CD4-positive, CD25-positive, alpha-beta regulatory T cell (primary cell): ENCODE data around the gene PDE6D. TPM values are rescaled to one million over a fixed set of nuclear protein-coding genes. Genes with fewer than 3 reads are reported as not detected.
A peak's percentile ranks its signal among the peaks of the same experiment; 100 is the strongest.

Experiments used
- ATAC-seq, 2 donors: fragments of 150-1000 bp; cut with Tn5 transposase; one replicate each; pipeline ENCODE4 v1.10.0; 2021; ENCODE audit warnings: low read depth in 2 of 2, moderate number of reproducible peaks in 2 of 2, moderate library complexity in 1 of 2
- DNase-seq, 3 donors: peaks; one replicate each; pipeline versions ENCODE4 v3.0.0 to v3.0.0-alpha.2; 2012 to 2022; ENCODE audit warnings: mixed read lengths in 1 of 3
- H3K27ac ChIP-seq: one replicate; pipeline ENCODE4 v1.7.0; 2013; ENCODE audit warnings: mild to moderate bottlenecking, low read length; ENCODE audit not compliant: insufficient read depth, poor library complexity, severe bottlenecking
- H3K27me3 ChIP-seq: one replicate; pipeline ENCODE4 v1.7.0; 2013; ENCODE audit warnings: low read length; ENCODE audit not compliant: control insufficient read depth, insufficient read depth
- H3K36me3 ChIP-seq: one replicate; pipeline ENCODE4 v1.7.0; 2013; ENCODE audit warnings: mild to moderate bottlenecking, low read length, moderate library complexity; ENCODE audit not compliant: control insufficient read depth, insufficient read depth
- H3K4me1 ChIP-seq: 2 replicates; pipeline ENCODE4 v1.7.0; 2013; ENCODE audit warnings: mild to moderate bottlenecking, low read length; ENCODE audit not compliant: insufficient read depth, control insufficient read depth, poor library complexity, severe bottlenecking
- H3K4me3 ChIP-seq: one replicate; pipeline ENCODE4 v1.7.0; 2013; ENCODE audit warnings: low read depth, mild to moderate bottlenecking, low read length, moderate library complexity
- H3K9me3 ChIP-seq, 2 experiments: 1 replicate in 1 of 2; 2 replicates in 1 of 2; pipeline ENCODE4 v1.7.0; 2013; ENCODE audit warnings: low read length in 2 of 2, mild to moderate bottlenecking in 1 of 2, moderate library complexity in 1 of 2; ENCODE audit not compliant: control insufficient read depth in 2 of 2
- H3K27ac Mint-ChIP-seq, 3 donors: one replicate each; pipeline ENCODE4 v1.8.0; 2020 to 2022; ENCODE audit warnings: mild to moderate bottlenecking in 3 of 3, mixed read lengths in 3 of 3, moderate library complexity in 2 of 3
- H3K27me3 Mint-ChIP-seq: one replicate; pipeline ENCODE4 v1.8.0; 2022; ENCODE audit warnings: mild to moderate bottlenecking, mixed read lengths
- H3K36me3 Mint-ChIP-seq: one replicate; pipeline ENCODE4 v1.8.0; 2020; ENCODE audit warnings: mixed read lengths
- H3K4me1 Mint-ChIP-seq, 4 donors: one replicate each; pipeline ENCODE4 v1.8.0; 2020 to 2022; ENCODE audit warnings: mixed read lengths in 4 of 4, mild to moderate bottlenecking in 1 of 4
- H3K4me3 Mint-ChIP-seq, 4 donors: one replicate each; pipeline ENCODE4 v1.8.0; 2020 to 2022; ENCODE audit warnings: mild to moderate bottlenecking in 4 of 4, mixed read lengths in 4 of 4, moderate library complexity in 3 of 4
- H3K9me3 Mint-ChIP-seq, 7 donors: one replicate each; pipeline ENCODE4 v1.8.0; 2020 to 2022; ENCODE audit warnings: mixed read lengths in 7 of 7, mild to moderate bottlenecking in 3 of 7, moderate library complexity in 2 of 7
- polyA plus RNA-seq, 4 donors: library from polyadenylated mRNA; unstranded; fragments of 300-500 nt; fragmentation: Illumina TruSeq; gene quantifications; one replicate each; pipeline ENCODE4 v1.2.3, GENCODE V29; 2021
- total RNA-seq: library from RNA; stranded (reverse); gene quantifications from one replicate; pipeline ENCODE4 v1.2.3, GENCODE V29; 2022

Gene PDE6D
- total and polyA plus RNA-seq, 5 donors from 2014 or later: 25.7 to 82.2 (median 59.5) TPM

DNA sequence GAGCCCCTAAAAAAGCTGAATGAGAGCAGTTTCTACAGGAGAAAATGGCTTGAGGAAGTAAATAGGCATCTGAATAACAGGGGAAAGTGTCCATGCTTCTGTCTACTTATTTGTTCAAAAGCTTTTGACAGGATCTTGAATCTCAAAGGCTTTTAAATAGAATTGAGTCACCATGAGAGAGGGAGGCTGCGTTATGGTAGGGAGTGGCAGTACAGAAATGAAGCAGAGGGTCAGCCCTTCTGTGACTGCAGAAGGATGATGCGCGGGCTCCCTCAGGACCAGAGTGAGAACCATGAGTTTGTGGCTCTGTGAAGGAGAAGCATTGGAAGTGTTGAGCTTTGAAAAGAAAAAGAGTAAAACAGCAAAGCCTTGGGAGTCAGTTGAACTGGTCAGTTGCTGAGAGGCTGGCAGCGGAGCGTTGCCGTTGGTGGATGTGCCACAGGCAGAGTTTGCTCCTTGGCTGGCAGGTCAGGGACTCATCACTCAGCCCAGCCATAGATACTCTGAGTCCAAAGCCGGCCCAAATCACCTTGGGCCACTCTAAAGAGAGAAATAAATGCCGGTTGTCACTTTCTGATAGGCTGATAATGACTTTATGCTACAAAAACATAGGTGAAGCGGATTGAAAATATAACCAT lies 22.5 kb upstream of the PDE6D start:
- no peak overlapping the region for H3K4me3 ChIP-seq
- no peak overlapping the region for H3K4me3 Mint-ChIP-seq
- no peaks in the 10 kb centered on the region for H3K9me3 ChIP-seq
- H3K36me3 Mint-ChIP-seq: peaks cover 38% of the 10 kb centered on the region
- DNase-seq (no peak), ATAC-seq (no peak)
- H3K4me1 Mint-ChIP-seq: peaks cover 0 to 9% (median 3%) of the 10 kb centered on the region in 4 donors
- H3K36me3 ChIP-seq: peaks cover 77% of the 10 kb centered on the region
- H3K27me3 Mint-ChIP-seq: no peaks in the 10 kb centered on the region
- H3K27ac Mint-ChIP-seq: peak overlapping the region in 1 of 3 donors; percentile 53
- H3K27ac ChIP-seq: no peak overlapping the region
- no peaks in the 10 kb centered on the region for H3K9me3 Mint-ChIP-seq
- no peaks in the 10 kb centered on the region for H3K27me3 ChIP-seq
- no peaks in the 10 kb centered on the region for H3K4me1 ChIP-seq

DNA sequence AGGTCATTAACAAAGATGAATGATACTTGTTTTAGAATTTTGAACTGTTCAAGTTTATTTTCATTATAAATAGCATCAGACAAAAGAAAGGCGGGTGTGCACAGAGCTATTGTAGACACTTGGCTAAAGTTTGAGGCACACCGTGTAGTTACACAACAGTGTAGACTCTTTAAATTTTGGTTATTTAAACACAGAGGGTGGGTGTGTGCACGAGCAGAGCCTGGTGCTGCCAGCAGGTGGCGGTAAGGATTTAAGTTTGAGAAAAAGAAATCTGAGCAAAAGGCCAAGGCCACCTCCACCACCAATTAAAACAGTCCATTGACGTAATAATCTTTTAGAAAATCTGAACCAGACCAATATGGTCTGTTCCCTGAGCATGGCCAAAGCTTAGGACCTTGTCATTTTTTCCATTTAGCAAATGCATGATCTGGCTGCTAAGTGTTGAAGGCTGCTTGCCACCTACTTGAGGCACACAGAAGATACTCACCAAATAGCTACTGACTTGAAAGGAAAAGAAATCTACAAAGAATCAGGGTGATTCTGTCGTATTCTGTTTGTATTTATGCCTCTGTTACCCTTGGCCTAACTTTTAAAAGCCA lies 19.5 kb upstream of the PDE6D start:
- ATAC-seq (no peak), DNase-seq (peak in 1 of 3 donors; percentile 61)
- no peak overlapping the region for H3K4me3 Mint-ChIP-seq
- Histone ChIP-seq H3K27ac (no peak overlapping the region), H3K9me3 (no peaks in the 10 kb centered on the region), H3K27me3 (no peaks in the 10 kb centered on the region), H3K4me1 (no peaks in the 10 kb centered on the region), H3K4me3 (no peak overlapping the region), H3K36me3 (peaks cover 70% of the 10 kb centered on the region)
- no peaks in the 10 kb centered on the region for H3K9me3 Mint-ChIP-seq
- peaks cover 4 to 7% (median 6%) of the 10 kb centered on the region in 4 donors for H3K4me1 Mint-ChIP-seq
- H3K27ac Mint-ChIP-seq: no peak overlapping the region
- H3K36me3 Mint-ChIP-seq: peaks cover 49% of the 10 kb centered on the region
- H3K27me3 Mint-ChIP-seq: no peaks in the 10 kb centered on the region

DNA sequence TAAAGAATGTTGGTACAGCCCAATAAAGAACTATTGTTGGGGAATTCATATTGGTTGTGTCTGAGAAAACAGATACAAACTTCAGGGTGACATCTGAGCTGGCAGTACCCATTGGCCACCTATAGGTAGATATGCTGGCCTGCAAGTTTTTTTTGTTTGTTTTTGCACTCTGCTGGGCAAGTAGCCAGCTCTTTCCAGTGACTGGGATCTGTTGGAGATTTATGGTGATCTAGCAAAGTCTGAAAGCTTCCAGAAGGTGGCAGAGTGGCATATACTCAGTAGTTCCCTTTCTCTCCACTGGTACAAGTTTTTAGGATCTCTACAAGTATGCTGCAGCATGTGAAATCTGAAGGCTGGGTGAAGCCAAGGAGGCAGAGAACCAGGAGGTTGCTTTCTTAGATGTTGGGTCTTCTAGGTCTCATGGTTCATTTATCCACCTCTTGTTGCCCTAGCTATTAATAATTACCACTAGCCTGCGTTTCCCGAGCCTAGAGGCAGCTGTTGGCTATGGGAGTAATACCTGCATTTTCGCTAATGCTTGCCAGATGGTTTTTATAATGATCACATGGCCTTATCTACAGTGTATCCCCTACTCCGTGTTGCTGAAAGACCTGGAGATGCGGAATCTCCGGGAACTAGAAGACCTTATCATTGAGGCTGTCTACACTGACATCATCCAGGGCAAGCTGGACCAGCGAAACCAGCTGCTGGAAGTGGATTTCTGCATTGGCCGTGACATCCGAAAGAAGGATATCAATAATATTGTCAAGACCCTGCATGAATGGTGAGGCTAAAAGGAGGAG lies 14.6 kb upstream of the PDE6D start:
- Mint-ChIP-seq H3K9me3 (no peaks in the 10 kb centered on the region), H3K27ac (no peak overlapping the region), H3K4me1 (peaks cover 0 to 28% (median 8%) of the 10 kb centered on the region in 4 donors), H3K4me3 (peak overlapping the region in 1 of 4 donors; percentile 54), H3K36me3 (peaks cover 63% of the 10 kb centered on the region), H3K27me3 (no peaks in the 10 kb centered on the region)
- no peak for ATAC-seq
- Histone ChIP-seq H3K4me3 (no peak overlapping the region), H3K27ac (no peak overlapping the region), H3K4me1 (no peaks in the 10 kb centered on the region), H3K27me3 (no peaks in the 10 kb centered on the region), H3K36me3 (peaks cover 68% of the 10 kb centered on the region), H3K9me3 (no peaks in the 10 kb centered on the region)
- DNase-seq: no peak

DNA sequence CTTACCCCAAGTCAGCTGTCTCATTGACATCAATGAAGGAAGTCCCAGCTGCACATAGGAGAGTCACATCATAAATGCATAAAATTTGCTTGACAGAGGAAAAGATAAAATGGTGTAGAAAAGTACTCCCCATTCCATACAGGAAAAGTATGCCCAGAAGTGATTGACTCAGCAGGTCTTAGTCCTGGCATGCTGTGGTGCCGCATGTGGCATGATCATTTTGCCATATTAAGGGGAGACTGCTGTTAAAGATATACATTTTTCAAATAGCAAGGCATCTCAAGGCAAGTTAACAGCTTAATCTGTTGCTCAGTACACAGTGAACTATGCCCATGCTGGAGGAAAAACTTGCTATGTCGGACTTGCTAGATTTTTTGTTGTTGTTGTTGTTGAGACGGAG lies 13.3 kb upstream of the PDE6D start:
- Mint-ChIP-seq H3K27ac (no peak overlapping the region), H3K9me3 (no peaks in the 10 kb centered on the region), H3K4me3 (no peak overlapping the region), H3K27me3 (no peaks in the 10 kb centered on the region), H3K4me1 (peaks cover 0 to 40% (median 11%) of the 10 kb centered on the region in 4 donors), H3K36me3 (peaks cover 62% of the 10 kb centered on the region)
- Histone ChIP-seq H3K36me3 (peaks cover 71% of the 10 kb centered on the region), H3K4me1 (no peaks in the 10 kb centered on the region), H3K27me3 (no peaks in the 10 kb centered on the region), H3K4me3 (no peak overlapping the region), H3K27ac (no peak overlapping the region), H3K9me3 (no peaks in the 10 kb centered on the region)
- DNase-seq (no peak), ATAC-seq (no peak)

DNA sequence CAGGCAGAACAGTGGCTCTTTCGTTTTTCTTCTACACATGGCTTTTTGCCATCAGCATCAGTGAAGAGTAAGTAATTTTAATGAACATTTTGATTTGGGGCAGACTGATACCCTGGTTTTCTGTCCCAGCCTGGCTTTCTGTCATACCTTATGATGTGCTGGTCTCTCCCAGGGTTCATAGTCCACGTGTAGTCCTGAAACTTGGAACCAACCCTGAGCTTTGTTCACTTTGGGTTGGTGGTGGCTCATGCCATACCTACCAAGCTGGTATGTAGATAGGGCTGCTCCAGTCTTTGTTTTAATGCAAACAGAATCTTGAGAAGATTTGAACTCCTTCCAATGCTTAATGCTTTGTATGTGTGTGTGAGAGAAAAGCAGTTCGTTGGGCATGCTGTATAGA lies 10.0 kb upstream of the PDE6D start:
- H3K36me3 ChIP-seq: peaks cover 48% of the 10 kb centered on the region
- no peak overlapping the region for H3K27ac Mint-ChIP-seq

DNA sequence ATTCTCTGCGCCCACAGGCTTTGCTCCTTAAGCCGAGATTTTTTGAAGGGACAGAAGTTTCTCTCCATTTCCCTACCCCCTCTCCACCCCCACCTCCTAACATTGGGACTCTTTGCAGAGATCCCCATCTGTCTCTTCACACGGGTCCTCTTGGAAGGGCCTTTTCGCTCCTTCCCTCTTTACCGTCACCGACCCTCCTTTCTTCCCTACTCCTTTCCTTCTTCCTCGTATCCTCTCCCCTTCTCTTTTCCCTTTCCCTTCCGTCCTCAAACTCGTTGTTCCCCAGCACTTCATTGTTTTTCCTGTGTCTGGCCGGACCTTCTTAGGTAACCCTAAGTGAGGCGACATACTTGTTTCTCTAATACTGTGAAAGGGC lies 5.8 kb upstream of the PDE6D start:
- Histone ChIP-seq H3K4me1 (peaks cover 42% of the 10 kb centered on the region), H3K27me3 (no peaks in the 10 kb centered on the region), H3K9me3 (no peaks in the 10 kb centered on the region), H3K4me3 (peak overlapping the region; percentile 79), H3K27ac (peak overlapping the region; percentile 62), H3K36me3 (peaks cover 22% of the 10 kb centered on the region)
- Mint-ChIP-seq H3K4me1 (peaks cover 14 to 90% (median 59%) of the 10 kb centered on the region in 4 donors), H3K27me3 (no peaks in the 10 kb centered on the region), H3K36me3 (peaks cover 21% of the 10 kb centered on the region), H3K27ac (peak overlapping the region; percentile 83 to 96 (median 95)), H3K4me3 (peak overlapping the region; percentile 89 to 98 (median 93)), H3K9me3 (no peaks in the 10 kb centered on the region)
- DNase-seq (no peak), ATAC-seq (no peak)

More for the DNA sequence above, 10.0 kb upstream of the PDE6D start:
- peaks cover 42% of the 10 kb centered on the region for H3K36me3 Mint-ChIP-seq
- no peaks in the 10 kb centered on the region for H3K9me3 ChIP-seq
- no peak overlapping the region for H3K4me3 Mint-ChIP-seq
- no peaks in the 10 kb centered on the region for H3K9me3 Mint-ChIP-seq
- no peaks in the 10 kb centered on the region for H3K27me3 ChIP-seq
- no peak overlapping the region for H3K27ac ChIP-seq
- peaks cover 14 to 62% (median 23%) of the 10 kb centered on the region in 4 donors for H3K4me1 Mint-ChIP-seq
- no peak for DNase-seq
- ATAC-seq: no peak
- no peak overlapping the region for H3K4me3 ChIP-seq
- peaks cover 14% of the 10 kb centered on the region for H3K4me1 ChIP-seq
- no peaks in the 10 kb centered on the region for H3K27me3 Mint-ChIP-seq

DNA sequence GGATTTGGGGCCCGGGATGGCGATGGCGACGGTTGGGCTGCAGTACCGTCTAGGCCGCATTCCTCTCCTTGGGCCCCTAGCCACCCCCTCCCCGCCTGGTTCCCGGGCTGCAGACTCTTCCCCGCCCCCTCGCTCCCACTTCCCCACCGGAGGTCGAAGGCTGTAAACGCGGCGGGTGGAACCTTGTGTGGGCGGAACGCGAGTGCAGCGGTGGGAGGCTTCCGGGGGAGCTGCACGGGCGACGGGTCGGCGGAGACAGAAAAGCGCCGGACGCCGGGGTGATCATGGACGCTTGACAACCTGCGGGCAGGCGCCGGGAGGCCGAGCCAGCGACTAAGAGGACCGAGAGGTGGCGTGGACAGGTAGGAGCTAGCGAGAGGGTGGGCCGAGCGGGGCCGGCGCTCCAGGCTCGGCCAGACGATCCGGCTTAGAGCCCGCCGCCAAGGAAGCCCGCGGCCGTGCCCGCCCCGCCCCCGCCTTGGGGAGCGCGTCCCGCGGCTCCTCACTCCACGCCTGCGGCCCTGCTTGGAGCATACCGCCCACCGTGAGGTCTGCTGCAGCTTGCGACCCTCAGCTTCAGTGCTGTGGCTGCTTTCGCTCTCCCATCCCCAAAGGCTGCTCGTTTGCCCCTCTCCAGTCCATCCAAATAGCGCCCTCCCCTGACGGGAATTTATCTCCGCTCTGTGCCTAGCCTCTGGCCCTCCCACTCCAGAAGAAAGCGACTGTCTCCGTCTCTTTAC lies 5.3 kb upstream of the PDE6D start, which contains the start of gene COPS7B:
Gene COPS7B, plus strand, starts transcription at position 269 of the 740 bp plus-strand sequence. CDS start 2,126 bp downstream, outside the sequence.
- H3K4me1 Mint-ChIP-seq: peaks cover 14 to 91% (median 60%) of the 10 kb centered on the region in 4 donors
- Histone ChIP-seq H3K27ac (peak within 1 kb of the TSS; percentile 62), H3K27me3 (no peaks in the 10 kb centered on the region), H3K4me3 (peak within 1 kb of the TSS; percentile 79), H3K36me3 (peaks cover 17% of the 10 kb centered on the region), H3K4me1 (peaks cover 45% of the 10 kb centered on the region), H3K9me3 (no peaks in the 10 kb centered on the region)
- peak within 1 kb of the TSS; percentile 89 to 98 (median 94) for H3K4me3 Mint-ChIP-seq
- DNase-seq: peak; percentile 71 to 89 (median 78)
- H3K27ac Mint-ChIP-seq: peak within 1 kb of the TSS; percentile 83 to 96 (median 95)
- H3K9me3 Mint-ChIP-seq: no peaks in the 10 kb centered on the region
- peak; percentile 59 for ATAC-seq
- peaks cover 18% of the 10 kb centered on the region for H3K36me3 Mint-ChIP-seq
- H3K27me3 Mint-ChIP-seq: no peaks in the 10 kb centered on the region
